Fibroblast of pulmonary artery (primary cell): ENCODE data around the gene AFF3.
A peak's percentile ranks its signal among the peaks of the same experiment; 100 is the strongest.
"Not testable (repeated sequence)": the region's sequence is repeated elsewhere in the genome, so short reads cannot be mapped to it uniquely, and the experiment has no call there.

ENCODE experiments used
- DNase-seq: peaks from one replicate; pipeline ENCODE4 v3.0.0-alpha.2; 2010; ENCODE audit warnings: low read depth
- H3K4me3 ChIP-seq: replicated peaks from 2 replicates; pipeline ENCODE4 v1.5.1; 2011; ENCODE audit warnings: low read depth, mild to moderate bottlenecking, control low read depth, low read length, moderate library complexity
- TF ChIP-seq, protein P1 (sequence below): IDR thresholded peaks from 2 replicates; pipeline ENCODE4 v1.5.1; 2011; ENCODE audit warnings: mild to moderate bottlenecking, control low read depth, low read length, inconsistent platforms; ENCODE audit errors: missing control alignments

AFF3 gene

DNA sequence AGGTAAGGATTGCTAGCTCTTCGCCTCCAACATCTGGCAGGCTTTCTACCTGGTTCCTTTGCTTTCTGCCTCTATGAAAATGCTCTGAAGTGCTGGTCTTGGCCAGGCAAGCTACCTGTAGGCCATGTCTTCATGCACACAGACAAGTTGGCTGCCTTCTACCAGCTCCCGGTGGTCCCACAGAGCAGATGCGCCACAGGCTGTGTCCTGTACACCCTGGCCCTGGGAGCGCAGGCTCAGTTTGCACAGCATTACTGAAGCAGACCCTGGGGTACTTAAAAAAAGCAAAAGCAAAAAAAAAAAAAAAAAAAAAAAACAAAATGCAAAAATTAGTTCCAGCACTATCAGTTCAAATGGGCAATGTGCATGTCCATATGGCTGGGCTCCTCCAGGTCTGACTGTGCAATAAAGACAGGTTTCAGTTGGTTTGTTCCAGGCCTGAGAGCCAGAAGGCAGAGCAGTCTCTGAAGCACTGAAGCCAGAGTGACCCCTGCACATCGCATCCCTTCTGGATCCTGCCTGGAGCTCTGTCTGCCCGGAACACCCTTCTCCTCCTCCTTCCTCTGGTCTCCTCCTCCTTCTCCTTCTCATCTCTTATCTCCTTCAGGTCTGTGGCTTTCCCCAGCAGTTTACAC, 364.6 kb downstream of the AFF3 start:
- no peak for DNase-seq
- H3K4me3 ChIP-seq: no peak overlapping the region
- TF ChIP-seq, protein P1, sequence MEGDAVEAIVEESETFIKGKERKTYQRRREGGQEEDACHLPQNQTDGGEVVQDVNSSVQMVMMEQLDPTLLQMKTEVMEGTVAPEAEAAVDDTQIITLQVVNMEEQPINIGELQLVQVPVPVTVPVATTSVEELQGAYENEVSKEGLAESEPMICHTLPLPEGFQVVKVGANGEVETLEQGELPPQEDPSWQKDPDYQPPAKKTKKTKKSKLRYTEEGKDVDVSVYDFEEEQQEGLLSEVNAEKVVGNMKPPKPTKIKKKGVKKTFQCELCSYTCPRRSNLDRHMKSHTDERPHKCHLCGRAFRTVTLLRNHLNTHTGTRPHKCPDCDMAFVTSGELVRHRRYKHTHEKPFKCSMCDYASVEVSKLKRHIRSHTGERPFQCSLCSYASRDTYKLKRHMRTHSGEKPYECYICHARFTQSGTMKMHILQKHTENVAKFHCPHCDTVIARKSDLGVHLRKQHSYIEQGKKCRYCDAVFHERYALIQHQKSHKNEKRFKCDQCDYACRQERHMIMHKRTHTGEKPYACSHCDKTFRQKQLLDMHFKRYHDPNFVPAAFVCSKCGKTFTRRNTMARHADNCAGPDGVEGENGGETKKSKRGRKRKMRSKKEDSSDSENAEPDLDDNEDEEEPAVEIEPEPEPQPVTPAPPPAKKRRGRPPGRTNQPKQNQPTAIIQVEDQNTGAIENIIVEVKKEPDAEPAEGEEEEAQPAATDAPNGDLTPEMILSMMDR: no peak

DNA sequence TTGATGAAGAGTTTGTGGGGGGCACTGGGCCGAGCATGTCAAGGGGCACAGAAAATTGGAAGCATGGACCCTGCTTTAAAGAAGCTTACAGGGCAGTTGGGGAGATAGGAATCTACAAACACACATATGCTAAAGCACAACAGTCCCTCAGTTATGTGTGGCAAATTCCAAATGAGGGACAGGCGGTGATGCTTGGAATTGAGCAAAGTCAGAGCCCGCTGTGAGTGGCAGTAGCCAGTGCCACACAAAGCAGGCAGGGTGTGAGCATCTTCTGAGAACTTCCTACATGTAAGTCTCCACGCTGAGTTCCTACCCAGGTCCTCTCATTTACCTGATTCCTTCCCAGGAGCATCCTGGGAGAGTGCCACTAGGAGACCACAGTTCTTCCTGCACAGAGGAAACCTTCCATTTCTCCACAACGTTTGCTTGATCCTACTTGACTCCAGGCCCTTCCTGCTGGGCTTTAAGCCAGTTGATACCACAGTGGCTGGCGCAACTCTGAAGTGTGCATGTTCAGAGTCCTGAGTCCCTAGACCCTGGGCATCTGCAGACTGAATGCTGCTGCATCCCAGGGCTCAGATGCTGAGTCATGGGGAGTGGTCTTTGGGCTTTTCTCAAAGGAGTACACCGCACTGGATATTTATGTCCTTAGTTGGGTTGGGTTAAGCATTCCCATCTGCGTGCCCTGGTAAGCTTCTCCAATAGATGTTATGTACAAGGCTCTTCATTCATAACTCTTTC, 365.3 kb downstream of the AFF3 start:
- no peak for DNase-seq
- H3K4me3 ChIP-seq: no peak overlapping the region
- TF ChIP-seq, protein P1: no peak

DNA sequence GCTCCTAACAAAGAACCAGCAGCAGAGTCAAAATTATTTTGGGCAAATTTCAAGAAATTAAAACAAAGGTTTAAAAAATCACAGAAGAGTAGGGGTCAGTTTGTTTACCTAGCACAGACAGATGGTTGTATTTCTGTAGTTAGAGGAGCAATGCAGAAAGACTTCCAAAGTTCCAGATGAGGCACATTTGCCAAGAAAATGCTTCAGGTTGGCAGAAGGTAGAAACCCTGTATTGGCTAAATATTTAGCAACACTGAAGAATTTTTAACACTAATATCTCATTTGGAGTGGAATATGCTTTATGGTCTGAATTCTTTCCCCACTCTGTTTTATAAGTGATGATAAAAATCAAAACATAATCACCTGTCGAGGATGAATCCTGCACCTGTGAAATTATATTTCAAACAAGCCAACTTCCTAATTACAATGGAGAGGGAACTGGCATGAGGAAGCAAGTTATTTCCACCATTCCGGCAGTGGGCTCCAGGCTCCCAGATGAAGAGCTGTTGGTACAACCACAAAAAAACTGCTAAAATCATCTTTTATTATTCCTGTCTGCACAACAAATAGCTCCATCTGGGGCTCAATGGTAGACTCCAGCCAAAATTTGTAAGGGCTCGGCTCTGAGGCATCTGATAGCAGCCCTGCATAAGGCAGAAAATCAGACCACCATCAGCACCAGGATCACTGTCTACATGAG, 366.0 kb downstream of the AFF3 start:
- no peak for DNase-seq
- TF ChIP-seq, protein P1: no peak
- H3K4me3 ChIP-seq: no peak overlapping the region

DNA sequence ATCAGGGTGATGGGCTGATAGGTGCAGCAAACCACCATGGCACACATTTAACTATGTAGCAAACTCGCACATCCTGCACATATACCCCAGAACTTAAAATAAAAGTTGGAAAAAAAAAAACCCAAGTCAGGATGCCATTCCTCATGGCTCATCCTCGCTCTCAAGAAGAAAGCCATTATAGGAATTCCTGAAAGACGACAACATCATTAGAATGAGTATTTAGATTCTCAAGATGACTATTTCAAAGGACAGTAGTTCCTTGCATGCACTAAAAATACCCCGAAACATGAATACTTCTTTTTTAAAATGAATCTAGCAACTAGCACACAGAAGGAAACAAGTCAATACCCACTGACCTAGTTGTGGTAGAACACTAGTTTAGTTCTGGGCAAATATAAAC, 366.8 kb downstream of the AFF3 start:
- TF ChIP-seq, protein P1: no peak
- DNase-seq: peak; percentile 22
- no peak overlapping the region for H3K4me3 ChIP-seq

- DNase-seq, H3K4me3 ChIP-seq: not testable (repeated sequence)
Measured at GRCh38 chr2:99773642-99774041, 368.7 kb downstream of the AFF3 start.

GRCh38 chr2:99772591-99773331, 369.6 kb downstream of the AFF3 start:
- DNase-seq: no peak
- H3K4me3 ChIP-seq: no peak overlapping the region
- TF ChIP-seq, protein P1: no peak
